ENCODE measurements around the gene CCT8.

DNA sequence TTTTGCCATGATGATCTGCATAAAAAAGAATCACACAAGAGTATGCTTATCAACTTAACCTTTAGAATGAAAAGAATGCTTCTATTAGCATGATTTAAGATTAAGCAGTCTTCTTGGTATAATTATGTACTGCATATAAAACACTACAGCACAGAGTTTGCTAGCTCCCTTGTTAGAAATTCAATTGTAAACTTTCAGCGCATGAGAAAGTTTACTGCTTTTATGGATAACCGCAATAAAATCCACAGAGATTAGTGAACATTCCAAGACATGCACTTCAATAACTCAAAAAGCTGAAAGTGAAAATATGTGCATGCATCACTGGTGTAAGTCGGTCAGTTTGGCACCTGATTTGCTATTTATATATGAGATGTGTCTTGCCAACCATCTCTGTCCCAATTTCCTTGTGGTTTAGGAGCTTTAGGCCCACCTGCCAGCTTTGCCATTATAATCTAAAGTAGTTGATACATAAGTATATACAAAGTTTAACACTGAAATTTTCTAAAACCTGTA lies 16.9 kb downstream of the CCT8 start:
- TF ChIP-seq EZH2 (IDR thresholded peaks at IDR 0.05) (no peak), POLR2AphosphoS5 (IDR thresholded peaks at IDR 0.05; ENCODE audit: borderline replicate concordance, low read depth, low read length) (0 out of 2 replicates have a peak, but pooled peaks have one; percentile 0)
